ENCODE measurements around the gene TBC1D1.
A peak's percentile ranks its signal among the peaks of the same experiment; 100 is the strongest.

TBC1D1 gene

GRCh38 chr4:38068107-38068506 lies 177.2 kb downstream of the TBC1D1 start:
- Mint-ChIP-seq H3K9me3 (no peaks in the 10 kb centered on the region), H3K27ac (ENCODE audit: low read depth) (no peak overlapping the region), H3K36me3 (ENCODE audit: insufficient read depth) (peaks cover 16% of the 10 kb centered on the region), H3K4me3 (no peak overlapping the region), H3K4me1 (peaks cover 19% of the 10 kb centered on the region), H3K27me3 (no peaks in the 10 kb centered on the region)
- DNase-seq (ENCODE audit: low spot score in 2 of 2) (no peak), ATAC-seq (replicated peaks; ENCODE audit: extremely low read depth, poor library complexity, severe bottlenecking) (no peak)

GRCh38 chr4:38069271-38069760 lies 178.4 kb downstream of the TBC1D1 start:
- Mint-ChIP-seq H3K4me3 (no peak overlapping the region), H3K27ac (ENCODE audit: low read depth) (no peak overlapping the region), H3K9me3 (no peaks in the 10 kb centered on the region), H3K27me3 (no peaks in the 10 kb centered on the region), H3K4me1 (peaks cover 19% of the 10 kb centered on the region), H3K36me3 (ENCODE audit: insufficient read depth) (peaks cover 15% of the 10 kb centered on the region)
- ATAC-seq (replicated peaks; ENCODE audit: extremely low read depth, poor library complexity, severe bottlenecking) (no peak), DNase-seq (ENCODE audit: low spot score in 2 of 2) (no peak)

- H3K36me3 Mint-ChIP-seq (ENCODE audit: insufficient read depth): peaks cover 11% of the 10 kb centered on the region
- no peaks in the 10 kb centered on the region for H3K9me3 Mint-ChIP-seq
- H3K27me3 Mint-ChIP-seq: no peaks in the 10 kb centered on the region
- DNase-seq (ENCODE audit: low spot score in 2 of 2) (no peak), ATAC-seq (replicated peaks; ENCODE audit: extremely low read depth, poor library complexity, severe bottlenecking) (no peak)
- H3K4me3 Mint-ChIP-seq: no peak overlapping the region
- H3K27ac Mint-ChIP-seq (ENCODE audit: low read depth): no peak overlapping the region
- peaks cover 19% of the 10 kb centered on the region for H3K4me1 Mint-ChIP-seq
Observed at GRCh38 chr4:38071801-38072431, 181.0 kb downstream of the TBC1D1 start.

- no peak for DNase-seq (ENCODE audit: low spot score in 2 of 2)
- Mint-ChIP-seq H3K4me1 (peaks cover 19% of the 10 kb centered on the region), H3K27ac (ENCODE audit: low read depth) (no peak overlapping the region), H3K36me3 (ENCODE audit: insufficient read depth) (peaks cover 11% of the 10 kb centered on the region), H3K4me3 (no peak overlapping the region), H3K27me3 (no peaks in the 10 kb centered on the region), H3K9me3 (no peaks in the 10 kb centered on the region)
- no peak for ATAC-seq (replicated peaks; ENCODE audit: extremely low read depth, poor library complexity, severe bottlenecking)
Observed at GRCh38 chr4:38072578-38072977, 181.7 kb downstream of the TBC1D1 start.

- H3K9me3 Mint-ChIP-seq: no peaks in the 10 kb centered on the region
- H3K27me3 Mint-ChIP-seq: no peaks in the 10 kb centered on the region
- H3K36me3 Mint-ChIP-seq (ENCODE audit: insufficient read depth): peaks cover 16% of the 10 kb centered on the region
- H3K27ac Mint-ChIP-seq (ENCODE audit: low read depth): no peak overlapping the region
- H3K4me1 Mint-ChIP-seq: peaks cover 13% of the 10 kb centered on the region
- no peak for DNase-seq (ENCODE audit: low spot score in 2 of 2)
- ATAC-seq (replicated peaks; ENCODE audit: extremely low read depth, poor library complexity, severe bottlenecking): no peak
- H3K4me3 Mint-ChIP-seq: no peak overlapping the region
Observed at GRCh38 chr4:38073596-38074234, 182.8 kb downstream of the TBC1D1 start.

- peak; percentile 24 for ATAC-seq (replicated peaks; ENCODE audit: extremely low read depth, poor library complexity, severe bottlenecking)
- Mint-ChIP-seq H3K27ac (ENCODE audit: low read depth) (no peak overlapping the region), H3K36me3 (ENCODE audit: insufficient read depth) (peaks cover 12% of the 10 kb centered on the region), H3K4me3 (no peak overlapping the region), H3K9me3 (no peaks in the 10 kb centered on the region), H3K27me3 (no peaks in the 10 kb centered on the region), H3K4me1 (peaks cover 8% of the 10 kb centered on the region)
- DNase-seq (ENCODE audit: low spot score in 2 of 2): no peak
Observed at GRCh38 chr4:38075370-38076152, 184.7 kb downstream of the TBC1D1 start.

- H3K4me1 Mint-ChIP-seq: peaks cover 8% of the 10 kb centered on the region
- no peak for ATAC-seq (replicated peaks; ENCODE audit: extremely low read depth, poor library complexity, severe bottlenecking)
- H3K4me3 Mint-ChIP-seq: no peak overlapping the region
- H3K27ac Mint-ChIP-seq (ENCODE audit: low read depth): no peak overlapping the region
- no peak for DNase-seq (ENCODE audit: low spot score in 2 of 2)
- H3K36me3 Mint-ChIP-seq (ENCODE audit: insufficient read depth): peaks cover 13% of the 10 kb centered on the region
- no peaks in the 10 kb centered on the region for H3K27me3 Mint-ChIP-seq
- no peaks in the 10 kb centered on the region for H3K9me3 Mint-ChIP-seq
Observed at GRCh38 chr4:38076153-38076669, 185.3 kb downstream of the TBC1D1 start.

GRCh38 chr4:38077791-38078489 lies 187.1 kb downstream of the TBC1D1 start:
- peaks cover 6% of the 10 kb centered on the region for H3K4me1 Mint-ChIP-seq
- H3K36me3 Mint-ChIP-seq (ENCODE audit: insufficient read depth): peaks cover 14% of the 10 kb centered on the region
- H3K27me3 Mint-ChIP-seq: no peaks in the 10 kb centered on the region
- ATAC-seq (replicated peaks; ENCODE audit: extremely low read depth, poor library complexity, severe bottlenecking) (no peak), DNase-seq (ENCODE audit: low spot score in 2 of 2) (no peak)
- H3K9me3 Mint-ChIP-seq: no peaks in the 10 kb centered on the region
- no peak overlapping the region for H3K27ac Mint-ChIP-seq (ENCODE audit: low read depth)
- H3K4me3 Mint-ChIP-seq: no peak overlapping the region

- no peak for ATAC-seq (replicated peaks; ENCODE audit: extremely low read depth, poor library complexity, severe bottlenecking)
- Mint-ChIP-seq H3K4me1 (peaks cover 8% of the 10 kb centered on the region), H3K4me3 (no peak overlapping the region), H3K27me3 (no peaks in the 10 kb centered on the region), H3K9me3 (no peaks in the 10 kb centered on the region), H3K27ac (ENCODE audit: low read depth) (no peak overlapping the region), H3K36me3 (ENCODE audit: insufficient read depth) (peaks cover 12% of the 10 kb centered on the region)
- no peak for DNase-seq (ENCODE audit: low spot score in 2 of 2)
Observed at GRCh38 chr4:38078590-38079421, 187.9 kb downstream of the TBC1D1 start.

GRCh38 chr4:38080061-38080974 lies 189.4 kb downstream of the TBC1D1 start:
- ATAC-seq (replicated peaks; ENCODE audit: extremely low read depth, poor library complexity, severe bottlenecking) (no peak), DNase-seq (ENCODE audit: low spot score in 2 of 2) (no peak)
- Mint-ChIP-seq H3K36me3 (ENCODE audit: insufficient read depth) (peaks cover 11% of the 10 kb centered on the region), H3K9me3 (no peaks in the 10 kb centered on the region), H3K27me3 (no peaks in the 10 kb centered on the region), H3K27ac (ENCODE audit: low read depth) (no peak overlapping the region), H3K4me1 (peaks cover 8% of the 10 kb centered on the region), H3K4me3 (no peak overlapping the region)

GRCh38 chr4:38082021-38082420 lies 191.1 kb downstream of the TBC1D1 start:
- no peak overlapping the region for H3K4me3 Mint-ChIP-seq
- no peaks in the 10 kb centered on the region for H3K27me3 Mint-ChIP-seq
- no peaks in the 10 kb centered on the region for H3K9me3 Mint-ChIP-seq
- peaks cover 13% of the 10 kb centered on the region for H3K36me3 Mint-ChIP-seq (ENCODE audit: insufficient read depth)
- DNase-seq (ENCODE audit: low spot score in 2 of 2) (no peak), ATAC-seq (replicated peaks; ENCODE audit: extremely low read depth, poor library complexity, severe bottlenecking) (no peak)
- H3K27ac Mint-ChIP-seq (ENCODE audit: low read depth): no peak overlapping the region
- peaks cover 8% of the 10 kb centered on the region for H3K4me1 Mint-ChIP-seq
